MG63 (cell line): Measurements from ENCODE around the gene UGT1A4. TPM values are rescaled to one million over a fixed set of nuclear protein-coding genes. Genes with fewer than 3 reads are reported as not detected.
"Not testable (repeated sequence)": the region's sequence is repeated elsewhere in the genome, so short reads cannot be mapped to it uniquely, and the experiment has no call there.

Experiments
- DNase-seq: peaks from one replicate; pipeline ENCODE4 v3.0.0-alpha.2; 2020
- H3K27me3 ChIP-seq: fragments of 250-450 bp; sonication (Bioruptor Pico); 2 replicates; pipeline ENCODE4 v1.5.1; 2020; ENCODE audit warnings: mild to moderate bottlenecking, moderate library complexity
- H3K36me3 ChIP-seq: fragments of 250-450 bp; sonication (Bioruptor Pico); 2 replicates; pipeline ENCODE4 v1.5.1; 2020; ENCODE audit warnings: mild to moderate bottlenecking, moderate library complexity
- H3K4me3 ChIP-seq: fragments of 250-450 bp; sonication (Bioruptor Pico); 2 replicates; pipeline ENCODE4 v1.5.1; 2020; ENCODE audit warnings: mild to moderate bottlenecking, moderate library complexity
- H3K9me3 ChIP-seq: fragments of 250-450 bp; sonication (Bioruptor Pico); 2 replicates; pipeline ENCODE4 v1.5.1; 2020; ENCODE audit warnings: mild to moderate bottlenecking, moderate library complexity
- total RNA-seq: library from RNA; depleted of rRNA; stranded (reverse); fragments of >200 nt; shearing (Covaris generic); gene quantifications from 2 replicates; pipeline ENCODE4 v1.2.3, GENCODE V29; 2014; ENCODE audit warnings: low replicate concordance

UGT1A4 gene
- total RNA-seq, 1 experiment from 2014 or later: not detected

- no peak for DNase-seq
- Histone ChIP-seq H3K4me3 (no peak overlapping the region), H3K9me3 (0 out of 2 replicates have a peak, but pooled peaks cover 2% of the 10 kb centered on the region), H3K27me3 (no peaks in the 10 kb centered on the region; the same call in 1 of the 2 replicates), H3K36me3 (no peaks in the 10 kb centered on the region)
Measured at GRCh38 chr2:233691443-233692433, 26.8 kb upstream of the UGT1A4 start.

GRCh38 chr2:233692648-233693047, 25.9 kb upstream of the UGT1A4 start, which contains the start of gene UGT1A6:
Gene UGT1A6, plus strand, starts transcription at chr2:233692890. Its CDS starts 115 bp downstream, at chr2:233693005.
- no peak for DNase-seq
- Histone ChIP-seq H3K27me3 (no peaks in the 10 kb centered on the region; the same call in 1 of the 2 replicates), H3K36me3 (no peaks in the 10 kb centered on the region), H3K4me3 (no peak within 1 kb of the TSS), H3K9me3 (no peaks in the 10 kb centered on the region)

- Histone ChIP-seq H3K4me3 (no peak overlapping the region), H3K36me3 (no peaks in the 10 kb centered on the region), H3K27me3 (no peaks in the 10 kb centered on the region), H3K9me3 (no peaks in the 10 kb centered on the region)
- DNase-seq: no peak
Measured at GRCh38 chr2:233693963-233694362, 24.6 kb upstream of the UGT1A4 start.

- no peak for DNase-seq
- Histone ChIP-seq H3K4me3 (no peak overlapping the region), H3K27me3 (no peaks in the 10 kb centered on the region), H3K9me3 (peaks cover 2% of the 10 kb centered on the region; the same call in 1 of the 2 replicates), H3K36me3 (no peaks in the 10 kb centered on the region; the same call in 1 of the 2 replicates)
Measured at GRCh38 chr2:233698740-233699139, 19.8 kb upstream of the UGT1A4 start.

GRCh38 chr2:233699424-233700027, 19.0 kb upstream of the UGT1A4 start:
- H3K9me3 ChIP-seq: peaks cover 2% of the 10 kb centered on the region; the same call in 1 of the 2 replicates
- no peaks in the 10 kb centered on the region; the same call in 1 of the 2 replicates for H3K36me3 ChIP-seq
- no peak overlapping the region for H3K4me3 ChIP-seq
- H3K27me3 ChIP-seq: no peaks in the 10 kb centered on the region
- DNase-seq: no peak

GRCh38 chr2:233700028-233700635, 18.4 kb upstream of the UGT1A4 start:
- Histone ChIP-seq H3K9me3 (peaks cover 2% of the 10 kb centered on the region; the same call in 1 of the 2 replicates), H3K4me3 (no peak overlapping the region), H3K36me3 (no peaks in the 10 kb centered on the region; the same call in 1 of the 2 replicates), H3K27me3 (no peaks in the 10 kb centered on the region)
- DNase-seq: peak; percentile 68

GRCh38 chr2:233700842-233701241, 17.7 kb upstream of the UGT1A4 start:
- not testable (repeated sequence) for H3K27me3 ChIP-seq, H3K9me3 ChIP-seq, H3K36me3 ChIP-seq, DNase-seq, H3K4me3 ChIP-seq

- H3K4me3 ChIP-seq: no peak overlapping the region
- DNase-seq: no peak
- peaks cover 2% of the 10 kb centered on the region; the same call in 1 of the 2 replicates for H3K9me3 ChIP-seq
- H3K36me3 ChIP-seq: no peaks in the 10 kb centered on the region; the same call in 1 of the 2 replicates
- no peaks in the 10 kb centered on the region for H3K27me3 ChIP-seq
Measured at GRCh38 chr2:233702238-233702637, 16.3 kb upstream of the UGT1A4 start.

- H3K9me3 ChIP-seq: peaks cover 2% of the 10 kb centered on the region; the same call in 1 of the 2 replicates
- DNase-seq: peak; percentile 83
- no peak overlapping the region for H3K4me3 ChIP-seq
- H3K36me3 ChIP-seq: no peaks in the 10 kb centered on the region; the same call in 1 of the 2 replicates
- H3K27me3 ChIP-seq: no peaks in the 10 kb centered on the region
Measured at GRCh38 chr2:233705911-233706506, 12.5 kb upstream of the UGT1A4 start.

GRCh38 chr2:233706720-233707119, 11.8 kb upstream of the UGT1A4 start:
- DNase-seq: peak; percentile 69
- H3K4me3 ChIP-seq: no peak overlapping the region
- no peaks in the 10 kb centered on the region; the same call in 1 of the 2 replicates for H3K36me3 ChIP-seq
- H3K27me3 ChIP-seq: no peaks in the 10 kb centered on the region
- H3K9me3 ChIP-seq: peaks cover 2% of the 10 kb centered on the region; the same call in 1 of the 2 replicates

- H3K36me3 ChIP-seq: no peaks in the 10 kb centered on the region
- H3K9me3 ChIP-seq: no peaks in the 10 kb centered on the region
- no peak overlapping the region for H3K4me3 ChIP-seq
- peak; percentile 38 for DNase-seq
- H3K27me3 ChIP-seq: no peaks in the 10 kb centered on the region
Measured at GRCh38 chr2:233707940-233708644, 10.4 kb upstream of the UGT1A4 start.

GRCh38 chr2:233708942-233709341, 9.6 kb upstream of the UGT1A4 start:
- no peaks in the 10 kb centered on the region for H3K27me3 ChIP-seq
- no peak overlapping the region for H3K4me3 ChIP-seq
- no peak for DNase-seq
- H3K9me3 ChIP-seq: no peaks in the 10 kb centered on the region
- no peaks in the 10 kb centered on the region for H3K36me3 ChIP-seq

- no peaks in the 10 kb centered on the region for H3K36me3 ChIP-seq
- no peaks in the 10 kb centered on the region for H3K27me3 ChIP-seq
- peak; percentile 84 for DNase-seq
- no peaks in the 10 kb centered on the region for H3K9me3 ChIP-seq
- no peak overlapping the region for H3K4me3 ChIP-seq
Measured at GRCh38 chr2:233711312-233712008, 7.1 kb upstream of the UGT1A4 start.

- DNase-seq: no peak
- Histone ChIP-seq H3K4me3 (no peak within 1 kb of the TSS), H3K36me3 (no peaks in the 10 kb centered on the region), H3K9me3 (no peaks in the 10 kb centered on the region), H3K27me3 (no peaks in the 10 kb centered on the region)
Measured at GRCh38 chr2:233712611-233713261, 5.8 kb upstream of the UGT1A4 start, which contains the start of gene UGT1A5. Gene UGT1A5, plus strand, starts transcription at chr2:233712907. Its CDS starts 85 bp downstream, at chr2:233712992.

GRCh38 chr2:233713262-233713615, 5.3 kb upstream of the UGT1A4 start:
- DNase-seq: no peak
- Histone ChIP-seq H3K36me3 (no peaks in the 10 kb centered on the region), H3K9me3 (no peaks in the 10 kb centered on the region), H3K27me3 (no peaks in the 10 kb centered on the region), H3K4me3 (no peak overlapping the region)
